Chondrocyte (in vitro differentiated cells): ENCODE data around the gene ASTN2. TPM values are rescaled to one million over a fixed set of nuclear protein-coding genes. Genes with fewer than 3 reads are reported as not detected.

Experiments
- DNase-seq: peaks from one replicate; pipeline ENCODE4 v3.0.0; 2021; ENCODE audit warnings: mixed read lengths, low spot score
- H3K27ac Mint-ChIP-seq: one replicate; pipeline ENCODE4 v1.8.0; 2021; ENCODE audit warnings: mild to moderate bottlenecking, moderate library complexity, mixed read lengths; ENCODE audit not compliant: unreplicated experiment
- H3K27me3 Mint-ChIP-seq: 2 replicates; pipeline ENCODE4 v1.8.0; 2021; ENCODE audit warnings: low read depth, mixed read lengths
- H3K36me3 Mint-ChIP-seq: 2 replicates; pipeline ENCODE4 v1.8.0; 2021; ENCODE audit warnings: low read depth, mixed read lengths
- H3K4me1 Mint-ChIP-seq: 2 replicates; pipeline ENCODE4 v1.8.0; 2021; ENCODE audit warnings: low read depth, mild to moderate bottlenecking, mixed read lengths
- H3K4me3 Mint-ChIP-seq: one replicate; pipeline ENCODE4 v1.8.0; 2021; ENCODE audit warnings: mild to moderate bottlenecking, moderate library complexity, mixed read lengths; ENCODE audit not compliant: unreplicated experiment
- H3K9me3 Mint-ChIP-seq: 2 replicates; pipeline ENCODE4 v1.8.0; 2021; ENCODE audit warnings: low read depth, mixed read lengths
- CTCF ChIP-seq: fragments of 200-600 bp; sonication (generic); IDR thresholded peaks from 2 replicates; pipeline ENCODE4 v1.5.0; 2021; ENCODE audit warnings: antibody characterized with exemption, mild to moderate bottlenecking, moderate library complexity
- total RNA-seq: library from RNA; stranded (reverse); gene quantifications from 3 replicates; pipeline ENCODE4 v1.2.1, GENCODE V29; 2021

Gene ASTN2
- total RNA-seq, 1 donor from 2014 or later: 3.6 TPM

- Mint-ChIP-seq H3K27me3 (peaks cover 41% of the 10 kb centered on the region), H3K4me3 (no peak overlapping the region), H3K4me1 (no peaks in the 10 kb centered on the region), H3K36me3 (no peaks in the 10 kb centered on the region), H3K9me3 (no peaks in the 10 kb centered on the region), H3K27ac (no peak overlapping the region)
- no peak for DNase-seq
- no peak for TF ChIP-seq CTCF
Measured at GRCh38 chr9:117403848-117404247, 11.0 kb downstream of the ASTN2 start.

DNA sequence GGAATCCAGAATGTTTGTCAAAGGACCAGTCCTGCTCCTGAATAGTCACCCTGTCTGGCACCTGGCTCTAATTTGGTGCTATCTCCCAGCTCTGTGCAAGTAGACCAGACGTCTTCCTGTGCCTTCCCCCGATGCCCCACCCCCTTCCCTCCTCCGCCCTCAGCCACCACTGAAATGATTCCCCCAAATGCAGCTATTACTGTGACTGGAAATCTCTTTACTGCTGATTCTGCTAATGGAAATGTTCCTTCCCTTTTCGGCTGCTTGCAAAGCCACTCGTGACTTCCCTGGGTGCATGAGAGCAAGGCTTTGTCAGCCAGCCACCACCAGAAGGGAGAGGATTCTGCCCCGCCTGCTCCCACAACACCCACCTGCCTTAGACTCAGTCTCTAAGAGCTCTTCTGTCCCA, 11.4 kb downstream of the ASTN2 start:
- Mint-ChIP-seq H3K4me3 (no peak overlapping the region), H3K36me3 (no peaks in the 10 kb centered on the region), H3K27ac (no peak overlapping the region), H3K9me3 (no peaks in the 10 kb centered on the region), H3K27me3 (peaks cover 38% of the 10 kb centered on the region), H3K4me1 (no peaks in the 10 kb centered on the region)
- no peak for TF ChIP-seq CTCF
- DNase-seq: no peak

DNA sequence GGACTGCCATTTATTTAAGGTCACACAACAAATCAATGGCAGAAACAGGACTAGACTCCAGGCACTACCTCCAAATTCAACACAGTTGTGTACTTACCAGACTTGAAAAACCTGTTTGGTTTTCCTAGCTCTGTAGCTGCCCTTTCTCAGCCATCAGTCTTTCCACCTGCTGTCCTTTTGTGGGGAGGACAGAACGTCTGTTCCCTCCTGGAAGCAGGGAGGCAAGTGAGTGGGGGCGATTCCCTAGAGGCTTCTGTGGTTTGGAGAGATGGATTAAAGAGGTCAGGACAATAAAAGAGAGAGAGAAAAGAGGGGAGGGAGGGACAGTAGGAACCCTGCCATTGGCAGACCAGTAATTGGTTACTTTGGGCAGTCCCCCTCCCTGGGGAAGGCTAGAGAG, 14.7 kb downstream of the ASTN2 start:
- no peak for TF ChIP-seq CTCF
- H3K27me3 Mint-ChIP-seq: peaks cover 17% of the 10 kb centered on the region
- no peaks in the 10 kb centered on the region for H3K9me3 Mint-ChIP-seq
- no peak for DNase-seq
- H3K4me1 Mint-ChIP-seq: no peaks in the 10 kb centered on the region
- H3K27ac Mint-ChIP-seq: no peak overlapping the region
- H3K36me3 Mint-ChIP-seq: no peaks in the 10 kb centered on the region
- no peak overlapping the region for H3K4me3 Mint-ChIP-seq

DNA sequence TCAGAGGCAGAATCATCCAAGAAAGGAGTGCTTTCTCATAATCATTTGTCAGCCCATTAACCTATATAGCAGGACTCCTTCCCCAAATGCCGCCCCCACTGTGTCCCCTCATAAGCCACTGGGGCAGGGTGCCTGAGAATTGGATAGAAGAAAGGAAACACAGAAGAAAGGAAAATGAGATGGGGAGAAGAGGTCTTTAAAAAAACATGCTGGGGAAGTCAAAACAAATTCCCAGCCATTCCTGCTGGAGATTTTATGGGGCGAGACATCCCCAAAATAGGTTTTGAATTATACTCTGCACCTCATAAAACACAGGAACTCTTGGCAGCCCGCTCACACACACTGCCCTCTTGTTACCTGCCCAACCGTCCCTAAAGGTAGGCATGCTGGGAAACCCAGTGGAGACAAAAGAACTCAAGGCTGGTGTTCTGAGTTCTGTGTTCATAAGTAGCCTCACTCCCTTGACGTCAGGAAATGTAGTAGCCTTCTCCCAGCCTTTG, 19.7 kb downstream of the ASTN2 start:
- Mint-ChIP-seq H3K27me3 (peaks cover 5% of the 10 kb centered on the region), H3K4me3 (no peak overlapping the region), H3K9me3 (no peaks in the 10 kb centered on the region), H3K4me1 (no peaks in the 10 kb centered on the region), H3K27ac (no peak overlapping the region), H3K36me3 (no peaks in the 10 kb centered on the region)
- no peak for TF ChIP-seq CTCF
- DNase-seq: no peak

GRCh38 chr9:117394655-117395054, 20.2 kb downstream of the ASTN2 start:
- no peak for TF ChIP-seq CTCF
- Mint-ChIP-seq H3K27me3 (peaks cover 4% of the 10 kb centered on the region), H3K9me3 (no peaks in the 10 kb centered on the region), H3K4me1 (no peaks in the 10 kb centered on the region), H3K4me3 (no peak overlapping the region), H3K27ac (no peak overlapping the region), H3K36me3 (no peaks in the 10 kb centered on the region)
- no peak for DNase-seq
